Activated naive CD4-positive, alpha-beta T cell treated with anti-CD3 and anti-CD28 coated beads, Interleukin-2, amount 10 ng/mL, durations not matched to agents 7 days and 5 days (primary cell): ENCODE measurements around the gene PPM1D.
"Not testable (repeated sequence)": the region's sequence is repeated elsewhere in the genome, so short reads cannot be mapped to it uniquely, and the experiment has no call there.

ENCODE experiments used
- CTCF ChIA-PET: fragments of 350-600 bp; sonication (Branson Sonifier 250); formaldehyde crosslinking; loops from one replicate; lab custom pipeline; 2021; ENCODE audit warnings: antibody characterized with exemption; lab: Charles Lee
- DNase-seq: peaks from one replicate; pipeline ENCODE4 v3.0.0-alpha.2; 2020
- H3K27ac Mint-ChIP-seq: one replicate; pipeline ENCODE4 v1.8.0; 2021; ENCODE audit warnings: mild to moderate bottlenecking, moderate library complexity, mixed read lengths
- H3K27me3 Mint-ChIP-seq: one replicate; pipeline ENCODE4 v1.8.0; 2021; ENCODE audit warnings: mild to moderate bottlenecking, mixed read lengths
- H3K36me3 Mint-ChIP-seq: one replicate; pipeline ENCODE4 v1.8.0; 2021; ENCODE audit warnings: mixed read lengths
- H3K4me1 Mint-ChIP-seq: one replicate; pipeline ENCODE4 v1.8.0; 2021; ENCODE audit warnings: mixed read lengths
- H3K4me3 Mint-ChIP-seq: one replicate; pipeline ENCODE4 v1.8.0; 2021; ENCODE audit warnings: mild to moderate bottlenecking, moderate library complexity, mixed read lengths
- H3K9me3 Mint-ChIP-seq: one replicate; pipeline ENCODE4 v1.8.0; 2021; ENCODE audit warnings: mixed read lengths

Gene PPM1D

DNA sequence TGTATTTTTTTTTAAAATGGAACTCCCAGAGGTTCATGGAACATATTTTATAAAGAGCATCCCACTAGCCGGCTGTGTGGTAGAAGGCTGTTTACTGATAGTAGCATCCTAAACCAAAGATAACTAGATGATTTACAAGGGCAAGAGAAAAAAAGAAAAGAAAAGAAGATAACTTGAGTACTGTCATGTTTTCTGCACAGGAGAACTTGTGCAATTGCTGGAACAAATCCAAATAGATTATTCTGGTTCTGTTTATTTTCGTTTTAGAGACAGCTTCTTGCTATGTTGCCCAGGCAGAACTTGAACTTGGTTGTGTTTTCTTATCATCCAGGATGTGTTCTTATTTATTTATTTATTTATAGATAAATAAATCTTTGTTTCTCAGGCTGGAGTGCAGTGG, 20.9 kb upstream of the PPM1D start:
- CTCF ChIA-PET: interaction anchor here (2.0 kb wide), 1 partner anchor 60 kb away, joined by 5 read pairs; no protein-coding TSS in a partner anchor
- Mint-ChIP-seq H3K27me3 (peaks cover 8% of the 10 kb centered on the region), H3K36me3 (no peaks in the 10 kb centered on the region), H3K9me3 (no peaks in the 10 kb centered on the region), H3K27ac (no peak overlapping the region), H3K4me3 (no peak overlapping the region), H3K4me1 (peaks cover 8% of the 10 kb centered on the region)
- no peak for DNase-seq

DNA sequence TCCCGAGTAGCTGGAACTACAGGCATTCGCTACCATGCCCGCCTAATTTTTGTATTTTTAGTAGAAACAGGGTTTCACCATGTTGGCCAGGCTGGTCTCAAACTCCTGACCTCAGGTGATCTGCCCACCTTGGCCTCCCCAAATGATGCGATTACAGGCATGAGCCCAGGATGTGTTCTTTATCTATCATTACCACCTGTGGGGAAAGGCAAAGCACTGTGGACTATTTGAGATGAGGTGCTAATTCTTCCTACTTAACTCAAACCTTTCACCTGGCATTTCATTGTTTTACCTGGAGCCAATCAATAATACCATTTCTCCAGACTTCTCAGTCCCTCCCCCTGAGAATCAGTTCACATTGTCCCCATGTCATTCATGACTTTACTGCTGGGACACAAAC, 20.4 kb upstream of the PPM1D start:
- peaks cover 8% of the 10 kb centered on the region for H3K4me1 Mint-ChIP-seq
- H3K9me3 Mint-ChIP-seq: no peaks in the 10 kb centered on the region
- no peak overlapping the region for H3K27ac Mint-ChIP-seq
- no peaks in the 10 kb centered on the region for H3K36me3 Mint-ChIP-seq
- H3K4me3 Mint-ChIP-seq: no peak overlapping the region
- DNase-seq: no peak
- H3K27me3 Mint-ChIP-seq: peaks cover 8% of the 10 kb centered on the region
- CTCF ChIA-PET: interaction anchor here (1.3 kb wide), 1 partner anchor 10 kb away, joined by 4 read pairs; no protein-coding TSS in a partner anchor

DNA sequence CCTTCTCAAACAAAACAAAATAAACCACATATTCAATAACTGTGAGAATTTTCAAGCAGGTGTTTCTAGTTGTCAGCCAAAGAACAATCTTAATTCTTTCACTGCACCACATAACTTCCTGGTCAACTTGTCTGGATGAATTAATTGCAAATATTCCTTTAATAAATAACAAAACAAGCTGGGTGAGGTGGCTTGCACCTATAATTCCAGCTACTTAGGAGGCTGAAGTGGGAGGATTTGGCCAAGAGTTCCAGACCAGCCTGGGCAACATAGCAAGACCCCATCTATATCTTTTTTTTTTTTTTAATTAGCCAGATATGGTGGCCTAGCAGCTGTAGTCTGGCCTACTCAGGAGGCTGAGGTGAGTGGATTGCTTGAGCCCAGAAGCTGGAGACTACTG, 17.0 kb upstream of the PPM1D start:
- no peak overlapping the region for H3K27ac Mint-ChIP-seq
- H3K4me1 Mint-ChIP-seq: no peaks in the 10 kb centered on the region
- H3K27me3 Mint-ChIP-seq: peaks cover 4% of the 10 kb centered on the region

DNA sequence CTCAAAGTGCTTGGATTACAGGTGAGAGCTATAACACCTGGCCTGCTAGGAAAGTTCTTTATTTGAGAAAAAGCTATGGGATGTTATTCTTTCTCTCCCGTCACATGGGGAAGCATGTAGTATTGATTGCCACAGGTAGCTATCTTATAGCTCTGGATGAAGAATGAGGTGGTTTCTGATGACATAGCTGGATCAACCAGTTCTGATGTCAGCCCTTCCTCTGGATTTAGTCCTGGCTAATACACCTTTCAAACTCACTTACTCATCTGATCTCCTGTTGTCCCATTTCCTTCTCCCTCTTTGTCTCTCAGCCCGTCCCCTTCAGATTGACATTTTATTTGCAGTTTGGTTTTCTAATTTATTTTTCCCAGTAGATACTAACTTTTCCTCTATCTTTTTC, 14.1 kb upstream of the PPM1D start:
- no peak for DNase-seq
- CTCF ChIA-PET: interaction anchor here (0.9 to 1.5 kb wide), 2 partner anchors 9 to 16 kb away, joined by 3 to 6 read pairs; no protein-coding TSS in a partner anchor
- Mint-ChIP-seq H3K9me3 (no peaks in the 10 kb centered on the region), H3K36me3 (no peaks in the 10 kb centered on the region), H3K4me3 (no peak overlapping the region), H3K4me1 (no peaks in the 10 kb centered on the region), H3K27me3 (peaks cover 4% of the 10 kb centered on the region), H3K27ac (no peak overlapping the region)

More for the DNA sequence above, 17.0 kb upstream of the PPM1D start:
- DNase-seq: no peak
- Mint-ChIP-seq H3K9me3 (no peaks in the 10 kb centered on the region), H3K36me3 (no peaks in the 10 kb centered on the region), H3K4me3 (no peak overlapping the region)
- CTCF ChIA-PET: no interaction called here

DNA sequence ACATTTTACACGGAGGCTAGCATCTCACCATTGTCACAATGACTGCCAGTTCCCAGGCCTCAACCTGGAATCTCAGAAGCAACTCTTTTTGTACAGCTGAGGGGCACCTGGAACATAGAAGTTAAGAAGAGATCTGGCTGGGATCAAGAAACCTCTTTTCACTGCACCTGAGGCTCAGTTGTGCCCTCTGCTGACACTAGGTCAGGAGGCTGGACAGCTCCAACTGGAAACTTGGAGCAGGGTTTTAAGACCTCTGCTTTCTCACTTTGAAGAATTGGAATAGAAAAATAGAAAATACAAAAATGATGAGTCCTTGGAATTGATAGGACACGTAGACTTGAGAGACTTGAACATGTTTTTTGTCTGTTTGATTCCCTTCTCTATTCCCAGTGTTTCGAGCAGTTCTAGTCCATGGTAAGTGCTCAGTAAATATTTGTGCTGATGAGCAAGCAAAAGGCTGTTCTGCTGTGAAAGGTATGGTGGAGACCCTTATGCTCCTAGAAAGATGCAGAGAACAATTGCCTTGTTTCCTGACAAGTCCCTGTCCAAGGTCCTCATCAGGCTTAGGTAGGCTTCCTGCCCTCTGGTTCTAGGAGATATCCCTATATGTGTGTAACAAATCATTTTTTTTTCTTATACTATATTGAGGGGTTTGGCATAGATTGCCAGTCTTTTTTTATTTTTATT, 13.6 kb upstream of the PPM1D start:
- DNase-seq: no peak
- Mint-ChIP-seq H3K4me1 (no peaks in the 10 kb centered on the region), H3K27me3 (peaks cover 7% of the 10 kb centered on the region), H3K4me3 (no peak overlapping the region), H3K9me3 (no peaks in the 10 kb centered on the region), H3K27ac (no peak overlapping the region), H3K36me3 (no peaks in the 10 kb centered on the region)
- CTCF ChIA-PET: interaction anchor here (0.6 to 1.5 kb wide), 3 partner anchors 9 to 30 kb away, joined by 3 to 6 read pairs (median 3); no protein-coding TSS in a partner anchor

DNA sequence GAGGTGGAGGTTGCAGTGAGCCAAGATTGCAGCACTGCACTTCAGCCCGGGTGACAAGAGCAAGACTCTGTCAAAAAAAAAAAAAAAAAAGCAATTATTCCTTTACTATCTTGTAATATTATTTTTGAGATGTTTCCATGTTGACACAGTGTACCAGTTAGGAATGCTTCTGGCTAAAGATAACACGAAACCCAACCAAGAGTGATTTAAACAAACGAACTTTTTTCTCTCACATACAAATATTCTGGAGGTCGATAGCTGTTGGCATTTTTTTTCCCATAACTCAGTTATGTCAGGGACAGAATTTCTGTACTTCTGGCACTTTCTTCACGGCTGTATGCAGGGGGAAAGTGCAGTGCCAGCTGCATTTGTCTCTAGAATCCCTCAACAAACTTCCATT, 9.9 kb upstream of the PPM1D start:
- CTCF ChIA-PET: no interaction called here
- no peak for DNase-seq
- Mint-ChIP-seq H3K9me3 (no peaks in the 10 kb centered on the region), H3K36me3 (no peaks in the 10 kb centered on the region), H3K27ac (no peak overlapping the region), H3K4me1 (no peaks in the 10 kb centered on the region), H3K27me3 (peaks cover 15% of the 10 kb centered on the region), H3K4me3 (no peak overlapping the region)

DNA sequence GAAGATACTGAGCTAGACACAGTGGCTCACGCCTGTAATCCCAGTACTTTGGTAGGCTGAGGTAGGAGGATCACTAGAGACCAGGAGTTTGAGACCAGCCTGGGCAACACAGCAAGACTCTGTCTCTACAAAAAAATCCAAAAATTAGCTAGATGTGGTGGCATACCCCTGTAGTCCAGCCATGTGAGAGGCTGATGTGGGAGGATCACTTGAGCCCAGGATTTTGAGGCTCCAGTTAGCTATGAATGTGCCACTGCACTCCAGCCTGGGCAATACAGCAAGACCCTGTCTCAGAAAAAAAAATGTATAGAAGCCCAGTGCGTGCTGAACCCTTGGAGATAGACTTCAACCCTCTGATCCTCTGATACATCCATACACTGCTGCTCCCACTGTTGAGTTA, 7.2 kb upstream of the PPM1D start:
- CTCF ChIA-PET: no interaction called here
- Mint-ChIP-seq H3K27me3 (peaks cover 11% of the 10 kb centered on the region), H3K9me3 (no peaks in the 10 kb centered on the region), H3K4me3 (no peak overlapping the region), H3K27ac (no peak overlapping the region), H3K4me1 (peaks cover under 1% of the 10 kb centered on the region), H3K36me3 (no peaks in the 10 kb centered on the region)
- DNase-seq: no peak

DNA sequence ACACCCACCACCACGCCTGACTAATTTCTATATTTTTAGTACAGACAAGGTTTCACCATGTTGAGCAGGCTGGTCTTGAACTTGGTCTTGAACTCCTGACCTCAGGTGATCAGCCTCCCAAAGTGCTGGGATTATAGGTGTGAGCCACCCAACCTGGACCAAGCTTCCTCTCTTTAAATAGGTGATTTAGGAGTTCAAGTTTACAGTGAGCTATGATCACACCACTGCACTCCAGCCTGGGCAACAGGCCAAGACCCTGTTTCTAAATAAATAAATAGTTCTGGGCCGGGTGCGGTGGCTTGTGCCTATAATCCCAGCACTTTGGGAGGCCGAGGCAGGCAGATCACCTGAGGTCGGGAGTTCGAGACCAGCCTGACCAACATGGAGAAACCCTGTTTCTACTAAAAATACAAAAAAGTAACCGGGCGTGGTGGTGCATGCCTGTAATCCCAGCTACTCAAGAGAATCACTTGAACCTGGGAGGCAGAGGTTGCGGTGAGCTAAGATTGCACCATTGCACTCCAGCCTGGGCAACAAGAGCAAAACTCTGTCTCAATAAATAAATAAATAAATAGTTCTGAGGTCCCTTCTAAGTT, 6.5 kb upstream of the PPM1D start:
- H3K36me3 Mint-ChIP-seq, H3K9me3 Mint-ChIP-seq, H3K4me1 Mint-ChIP-seq, H3K4me3 Mint-ChIP-seq, DNase-seq, CTCF ChIA-PET, H3K27ac Mint-ChIP-seq: not testable (repeated sequence)
- peaks cover 11% of the 10 kb centered on the region for H3K27me3 Mint-ChIP-seq

DNA sequence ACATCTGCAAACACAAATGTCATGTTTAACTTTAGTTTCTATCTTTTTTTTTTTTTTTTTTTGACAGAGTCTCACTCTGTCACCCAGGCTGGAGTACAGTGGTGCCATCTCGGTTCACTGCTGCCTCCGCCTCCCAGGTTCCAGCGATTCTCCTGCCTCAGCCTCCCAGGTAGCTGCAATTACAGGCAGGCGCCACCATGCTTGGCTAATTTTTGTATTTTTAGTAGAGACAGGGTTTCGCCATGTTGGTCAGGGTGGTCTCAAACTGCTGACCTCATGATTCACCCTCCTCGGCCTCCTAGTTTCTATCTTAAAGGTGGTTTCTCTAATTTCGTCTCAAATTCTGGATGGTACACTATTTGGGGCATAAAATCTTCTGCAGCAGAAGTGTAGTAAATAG, 5.8 kb upstream of the PPM1D start:
- not testable (repeated sequence) for H3K36me3 Mint-ChIP-seq, DNase-seq, H3K27ac Mint-ChIP-seq, H3K4me3 Mint-ChIP-seq, H3K9me3 Mint-ChIP-seq
- peaks cover 11% of the 10 kb centered on the region for H3K27me3 Mint-ChIP-seq
- CTCF ChIA-PET: interaction anchor here (0.6 kb wide), 1 partner anchor 1762 kb away, joined by 3 read pairs; no protein-coding TSS in a partner anchor
- H3K4me1 Mint-ChIP-seq: peaks cover 13% of the 10 kb centered on the region

DNA sequence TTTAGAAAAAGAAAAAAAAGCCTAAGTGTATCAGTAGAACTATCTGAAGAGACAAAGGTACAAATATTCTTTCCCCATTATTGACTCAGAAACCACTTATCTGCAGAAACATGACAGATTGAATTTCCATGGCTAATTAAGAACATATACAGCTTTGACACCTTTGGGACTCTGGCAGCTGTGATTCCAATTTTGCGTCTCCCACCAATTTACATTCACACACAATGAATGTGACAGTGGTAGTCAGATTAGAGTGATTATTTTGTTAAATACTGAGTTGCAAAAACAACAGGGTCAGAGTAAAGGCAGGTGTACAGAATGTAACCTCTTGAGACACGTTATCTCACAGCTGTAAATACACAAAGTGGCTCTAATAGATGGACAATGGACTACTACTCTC, 5.3 kb upstream of the PPM1D start:
- no peak overlapping the region for H3K27ac Mint-ChIP-seq
- CTCF ChIA-PET: no interaction called here
- H3K36me3 Mint-ChIP-seq: no peaks in the 10 kb centered on the region
- no peak overlapping the region for H3K4me3 Mint-ChIP-seq
- peaks cover 11% of the 10 kb centered on the region for H3K27me3 Mint-ChIP-seq
- no peaks in the 10 kb centered on the region for H3K9me3 Mint-ChIP-seq
- H3K4me1 Mint-ChIP-seq: peaks cover 16% of the 10 kb centered on the region
- no peak for DNase-seq

DNA sequence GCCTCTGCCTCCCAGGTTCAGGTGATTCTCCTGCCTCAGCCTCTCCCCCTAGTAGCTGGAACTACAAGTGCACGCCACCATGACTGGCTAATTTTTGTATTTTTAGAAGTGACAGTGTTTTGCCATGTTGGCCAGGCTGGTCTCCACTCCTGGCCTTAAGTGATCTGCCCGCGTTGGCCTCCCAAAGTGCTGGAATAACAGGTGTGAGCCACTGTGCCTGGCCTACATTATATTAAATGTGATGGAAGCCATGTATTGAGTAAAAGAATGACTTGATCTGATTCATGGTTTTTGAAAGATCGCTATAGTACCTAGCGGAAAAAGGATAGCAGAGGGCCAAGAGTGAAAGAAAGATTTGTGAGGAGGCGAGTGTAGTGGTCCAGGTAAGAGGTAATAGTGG, 2.7 kb upstream of the PPM1D start:
- Mint-ChIP-seq H3K4me3 (no peak overlapping the region), H3K27me3 (peaks cover 10% of the 10 kb centered on the region)
- CTCF ChIA-PET: interaction anchor here (2.0 kb wide), 1 partner anchor 20 kb away, joined by 6 read pairs; no protein-coding TSS in a partner anchor

DNA sequence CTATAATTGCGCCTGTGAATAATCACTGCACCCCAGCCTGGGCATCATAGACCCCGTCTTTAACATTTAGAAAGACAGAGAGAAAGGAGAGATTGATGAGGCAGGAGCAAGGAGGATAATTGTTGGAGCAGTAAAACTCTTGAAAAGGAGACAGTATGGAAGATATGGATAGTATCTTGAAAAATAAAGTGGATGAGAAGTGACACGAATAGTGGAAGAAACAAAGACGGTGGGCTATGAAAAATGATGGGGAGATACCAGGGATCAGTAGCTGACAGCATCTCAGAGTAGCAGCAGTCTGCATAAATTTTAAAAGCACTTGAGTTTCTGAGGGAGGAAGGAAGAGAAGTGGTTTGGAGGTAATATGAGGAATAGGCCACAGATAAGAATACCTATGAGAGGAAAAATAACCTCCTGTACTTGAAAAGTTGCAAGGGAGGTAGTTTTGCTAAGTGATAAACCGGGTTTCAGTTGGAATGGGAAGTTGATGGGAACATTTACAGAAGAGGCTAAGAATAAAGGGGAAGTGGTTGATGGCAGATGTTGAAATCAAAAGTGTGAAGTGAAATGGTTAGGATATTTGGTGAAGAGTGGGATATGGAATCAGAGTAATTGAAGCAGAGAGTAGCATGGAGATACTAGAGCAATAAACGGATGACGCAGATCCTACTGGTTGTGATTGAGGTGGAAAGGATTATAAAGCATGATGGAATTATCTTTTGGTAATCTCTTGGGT, 1.8 kb upstream of the PPM1D start:
- Mint-ChIP-seq H3K27me3 (peaks cover 4% of the 10 kb centered on the region), H3K9me3 (no peaks in the 10 kb centered on the region), H3K27ac (peak overlapping the region; percentile 50), H3K4me3 (peak overlapping the region; percentile 6), H3K4me1 (peaks cover 30% of the 10 kb centered on the region), H3K36me3 (peaks cover 6% of the 10 kb centered on the region)
- CTCF ChIA-PET: interaction anchor here (2.0 kb wide), 1 partner anchor 21 kb away, joined by 6 read pairs; no protein-coding TSS in a partner anchor
- DNase-seq: no peak

More for the DNA sequence above, 2.7 kb upstream of the PPM1D start:
- Mint-ChIP-seq H3K36me3 (peaks cover 2% of the 10 kb centered on the region), H3K4me1 (peaks cover 22% of the 10 kb centered on the region), H3K27ac (no peak overlapping the region), H3K9me3 (no peaks in the 10 kb centered on the region)
- DNase-seq: no peak

DNA sequence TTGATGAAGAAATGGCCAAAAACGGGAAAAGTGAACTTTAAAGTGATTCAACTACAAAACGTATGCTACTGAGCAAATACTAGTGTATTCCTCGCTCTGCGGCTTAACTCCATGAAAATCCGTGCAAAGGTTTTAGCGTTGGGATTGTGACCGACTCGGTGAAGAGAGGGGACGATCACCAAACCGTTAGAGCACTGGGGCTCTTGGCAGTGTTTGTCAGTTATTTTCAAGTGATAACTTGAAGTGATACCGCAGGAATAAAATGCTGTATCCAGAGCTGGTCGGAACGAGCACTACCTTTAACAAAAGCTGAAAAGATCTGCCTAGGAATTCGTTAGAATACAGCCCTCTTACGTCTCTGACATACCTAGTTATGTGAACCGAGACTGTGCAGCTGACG, 773 bp upstream of the PPM1D start:
- Mint-ChIP-seq H3K27me3 (peaks cover 4% of the 10 kb centered on the region), H3K9me3 (no peaks in the 10 kb centered on the region), H3K27ac (peak overlapping the region; percentile 94), H3K4me1 (peaks cover 40% of the 10 kb centered on the region), H3K36me3 (peaks cover 9% of the 10 kb centered on the region), H3K4me3 (peak overlapping the region; percentile 89)
- CTCF ChIA-PET: interaction anchor here (1.2 to 1.6 kb wide), 2 partner anchors 40 to 42 kb away, joined by 3 to 4 read pairs; no protein-coding TSS in a partner anchor
- no peak for DNase-seq
